GM12874 (cell line): ENCODE data around the gene C17orf113.

Experiments used
- CTCF ChIP-seq: IDR thresholded peaks from 2 replicates; pipeline ENCODE4 v1.5.1; 2011; ENCODE audit warnings: low read depth, mild to moderate bottlenecking, control low read depth, low read length, moderate library complexity; ENCODE audit not compliant: insufficient read depth

Gene C17orf113

GRCh38 chr17:42016941-42017865 lies 33.2 kb downstream of the C17orf113 start, which contains the start of gene DNAJC7:
Gene DNAJC7, minus strand, starts transcription at chr17:42017439. Its CDS starts 23 bp downstream, at chr17:42017416.
- TF ChIP-seq CTCF = no peak

- no peak for TF ChIP-seq CTCF
These were observed 34.0 kb downstream of the C17orf113 start for GRCh38 chr17:42016411-42016831.

- no peak for TF ChIP-seq CTCF
These were observed 39.4 kb downstream of the C17orf113 start for GRCh38 chr17:42010898-42011516.

GRCh38 chr17:42009170-42009569 lies 41.2 kb downstream of the C17orf113 start:
- 0 out of 2 replicates have a peak, but pooled peaks have one; percentile 13 for TF ChIP-seq CTCF

- no peak for TF ChIP-seq CTCF
These were observed 45.2 kb downstream of the C17orf113 start for GRCh38 chr17:42005166-42005565.

DNA sequence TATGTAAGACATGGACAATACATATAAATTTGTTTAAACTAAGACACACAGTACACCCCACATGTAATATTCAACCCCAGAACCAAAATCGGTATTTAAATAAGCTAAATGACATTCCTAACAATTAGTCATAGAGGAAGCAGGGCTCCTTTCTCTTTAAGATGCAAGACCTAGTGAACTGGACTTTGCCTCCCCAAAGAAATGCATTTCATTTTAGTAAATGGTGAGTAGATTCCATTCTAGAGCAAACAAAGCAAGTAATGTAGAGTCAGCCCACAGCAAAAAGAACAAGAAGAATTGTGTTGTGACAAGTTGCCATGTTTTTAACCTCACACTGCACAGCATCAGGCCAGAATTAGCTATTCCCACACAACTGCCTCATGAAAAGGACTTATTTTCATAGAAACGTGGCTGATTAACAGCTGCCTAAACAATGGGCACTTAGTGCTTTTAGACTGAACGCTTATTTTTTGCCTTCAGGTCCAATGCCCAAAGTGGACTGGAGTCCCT lies 47.6 kb downstream of the C17orf113 start:
- no peak for TF ChIP-seq CTCF

- no peak for TF ChIP-seq CTCF
These were observed 48.1 kb downstream of the C17orf113 start for GRCh38 chr17:42002175-42002791.
